Vagina (tissue), 2 donors: ENCODE measurements around the gene MDFIC. TPM values are rescaled to one million over a fixed set of nuclear protein-coding genes. Genes with fewer than 3 reads are reported as not detected.

Source experiments
- DNase-seq, 2 donors: peaks; one replicate each; pipeline ENCODE4 v3.0.0-alpha.2; 2017; ENCODE audit errors: extremely low spot score in 2 of 2
- H3K27ac ChIP-seq: fragments of 200-600 bp; sonication (generic); one replicate; pipeline ENCODE4 v1.5.1; 2019
- H3K27me3 ChIP-seq: fragments of 200-600 bp; sonication (generic); one replicate; pipeline ENCODE4 v1.5.1; 2019
- H3K36me3 ChIP-seq, 2 donors: fragments of 200-600 bp; sonication (generic); one replicate each; pipeline ENCODE4 v1.5.1; 2017 to 2019
- H3K4me1 ChIP-seq: fragments of 200-600 bp; sonication (generic); one replicate; pipeline ENCODE4 v1.5.1; 2019
- H3K4me3 ChIP-seq, 2 donors: fragments of 200-600 bp; sonication (generic); 1 replicate in 1 of 2; 2 replicates in 1 of 2; pipeline ENCODE4 v1.5.1; 2016 to 2019
- H3K9me3 ChIP-seq: fragments of 200-600 bp; sonication (generic); one replicate; pipeline ENCODE4 v1.5.1; 2019
- CTCF ChIP-seq, 3 experiments: fragments of 450-650 bp in 2 of 3; fragments of 200-600 bp in 1 of 3; sonication (generic) in 1 of 3; IDR thresholded peaks; one replicate each; pipeline ENCODE4 v1.5.1; 2017 to 2019; ENCODE audit warnings: antibody characterized with exemption in 3 of 3, mild to moderate bottlenecking in 2 of 3, moderate library complexity in 2 of 3
- POLR2A ChIP-seq, 2 donors: fragments of 450-650 bp; IDR thresholded peaks; one replicate each; pipeline ENCODE4 v1.6.1; 2017; ENCODE audit warnings: antibody characterized with exemption in 2 of 2, mild to moderate bottlenecking in 2 of 2, moderate library complexity in 2 of 2
- POLR2AphosphoS5 ChIP-seq, 2 donors: sonication (generic); formaldehyde crosslinking; IDR thresholded peaks; one replicate each; pipeline ENCODE4 v1.9.0; 2017; ENCODE audit warnings: antibody characterized with exemption in 2 of 2, mild to moderate bottlenecking in 2 of 2, low read depth in 1 of 2; ENCODE audit not compliant: insufficient read depth in 1 of 2
- intact Hi-C: fragments of 100-400 bp; cut with DNase I; formaldehyde crosslinking; loops from one replicate; pipeline ENCODE4 v1.15.1; 2023
- total RNA-seq: library from RNA; depleted of rRNA; stranded (reverse); fragments of >200 nt; gene quantifications from one replicate; pipeline ENCODE4 v1.2.3, GENCODE V29; 2016

Gene MDFIC
- total RNA-seq, 1 donor from 2014 or later, result 27.7 TPM

- intact Hi-C loops, result no loop called here
- TF ChIP-seq POLR2A (IDR thresholded peaks at IDR 0.05) (no peak), CTCF (IDR thresholded peaks at IDR 0.05) (no peak), POLR2AphosphoS5 (IDR thresholded peaks at IDR 0.05; ENCODE audit: insufficient read depth in 1 of 2, low read depth in 1 of 2) (no peak)
- no peak for DNase-seq
These were observed 136.8 kb downstream of the MDFIC start for GRCh38 chr7:115058726-115059125.

GRCh38 chr7:115059321-115059720 lies 137.4 kb downstream of the MDFIC start:
- Histone ChIP-seq H3K9me3 (no peaks in the 10 kb centered on the region), H3K36me3 (no peaks in the 10 kb centered on the region), H3K27ac (no peak overlapping the region), H3K27me3 (no peaks in the 10 kb centered on the region), H3K4me1 (no peaks in the 10 kb centered on the region), H3K4me3 (no peak overlapping the region)
- DNase-seq, result no peak
- TF ChIP-seq POLR2A (IDR thresholded peaks at IDR 0.05) (no peak), POLR2AphosphoS5 (IDR thresholded peaks at IDR 0.05; ENCODE audit: insufficient read depth in 1 of 2, low read depth in 1 of 2) (no peak), CTCF (IDR thresholded peaks at IDR 0.05) (no peak)
- intact Hi-C loops, result no loop called here

More at GRCh38 chr7:115058726-115059125, 136.8 kb downstream of the MDFIC start:
- no peaks in the 10 kb centered on the region for H3K27me3 ChIP-seq
- no peak overlapping the region for H3K27ac ChIP-seq
- H3K4me3 ChIP-seq, result no peak overlapping the region
- no peaks in the 10 kb centered on the region for H3K9me3 ChIP-seq
- H3K4me1 ChIP-seq, result no peaks in the 10 kb centered on the region
- H3K36me3 ChIP-seq, result no peaks in the 10 kb centered on the region

- H3K4me3 ChIP-seq, result no peak overlapping the region
- no peaks in the 10 kb centered on the region for H3K4me1 ChIP-seq
- intact Hi-C loops, result no loop called here
- no peak overlapping the region for H3K27ac ChIP-seq
- no peaks in the 10 kb centered on the region for H3K36me3 ChIP-seq
- no peak for DNase-seq
- TF ChIP-seq POLR2AphosphoS5 (IDR thresholded peaks at IDR 0.05; ENCODE audit: insufficient read depth in 1 of 2, low read depth in 1 of 2), result no peak
- TF ChIP-seq CTCF (IDR thresholded peaks at IDR 0.05), result no peak
- TF ChIP-seq POLR2A (IDR thresholded peaks at IDR 0.05), result no peak
- H3K9me3 ChIP-seq, result no peaks in the 10 kb centered on the region
- H3K27me3 ChIP-seq, result no peaks in the 10 kb centered on the region
These were observed 138.4 kb downstream of the MDFIC start for GRCh38 chr7:115060095-115060870.

- Histone ChIP-seq H3K4me1 (no peaks in the 10 kb centered on the region), H3K27me3 (no peaks in the 10 kb centered on the region), H3K36me3 (no peaks in the 10 kb centered on the region), H3K9me3 (no peaks in the 10 kb centered on the region), H3K27ac (no peak overlapping the region), H3K4me3 (no peak overlapping the region)
- no peak for DNase-seq
- intact Hi-C loops, result no loop called here
- TF ChIP-seq POLR2A (IDR thresholded peaks at IDR 0.05) (no peak), CTCF (IDR thresholded peaks at IDR 0.05) (no peak), POLR2AphosphoS5 (IDR thresholded peaks at IDR 0.05; ENCODE audit: insufficient read depth in 1 of 2, low read depth in 1 of 2) (no peak)
These were observed 144.2 kb downstream of the MDFIC start for GRCh38 chr7:115066050-115066449.

- no peak overlapping the region for H3K27ac ChIP-seq
- H3K27me3 ChIP-seq, result no peaks in the 10 kb centered on the region
These were observed 144.7 kb downstream of the MDFIC start for GRCh38 chr7:115066634-115067033.

More at GRCh38 chr7:115066634-115067033, 144.7 kb downstream of the MDFIC start:
- no peak for DNase-seq
- no peak overlapping the region for H3K4me3 ChIP-seq
- no peaks in the 10 kb centered on the region for H3K9me3 ChIP-seq
- H3K4me1 ChIP-seq, result no peaks in the 10 kb centered on the region
- TF ChIP-seq CTCF (IDR thresholded peaks at IDR 0.05) (no peak), POLR2AphosphoS5 (IDR thresholded peaks at IDR 0.05; ENCODE audit: insufficient read depth in 1 of 2, low read depth in 1 of 2) (no peak), POLR2A (IDR thresholded peaks at IDR 0.05) (no peak)
- intact Hi-C loops, result no loop called here
- H3K36me3 ChIP-seq, result no peaks in the 10 kb centered on the region
